PC-3 (cell line): ENCODE data around the gene TGOLN2. TPM values are rescaled to one million over a fixed set of nuclear protein-coding genes. Genes with fewer than 3 reads are reported as not detected.

Experiments
- ATAC-seq: fragments of 200-7000 bp; cut with Tn5 transposase; 2 replicates; pipeline ENCODE4 v1.9.1; 2020; ENCODE audit warnings: mild to moderate bottlenecking, moderate library complexity
- BruUV-seq: library from RNA; stranded (reverse); fragments of 400-500 nt; replicated peaks from 2 replicates; lab custom pipeline; 2021; lab: Mats Ljungman, UMichigan
- CTCF ChIA-PET: fragments of 300-600 bp; sonication (Branson Sonifier 250); formaldehyde crosslinking; loops from one replicate; lab custom pipeline; 2022; ENCODE audit warnings: antibody characterized with exemption; lab: Charles Lee
- POLR2A ChIA-PET: fragments of 300-600 bp; sonication (Branson Sonifier 250); formaldehyde crosslinking; loops from one replicate; lab custom pipeline; 2022; ENCODE audit warnings: antibody characterized with exemption; ENCODE audit not compliant: unreplicated experiment; lab: Charles Lee
- DNase-seq: peaks from one replicate; pipeline ENCODE4 v3.0.0-alpha.2; 2015
- H2AFZ ChIP-seq: fragments of 300-600 bp; sonication (generic); 2 replicates; pipeline ENCODE4 v1.6.0; 2016; ENCODE audit warnings: antibody characterized with exemption, low read length
- H3F3A ChIP-seq: fragments of 300-600 bp; sonication (generic); one replicate; pipeline ENCODE4 v1.6.0; 2017; ENCODE audit warnings: antibody characterized with exemption, low read length, control low read depth, mild to moderate bottlenecking; ENCODE audit not compliant: unreplicated experiment
- H3K27ac ChIP-seq: fragments of 300-600 bp; sonication (generic); 2 replicates; pipeline ENCODE4 v1.5.1; 2016; ENCODE audit warnings: mild to moderate bottlenecking, low read length
- H3K27me3 ChIP-seq: fragments of 300-600 bp; sonication (generic); 2 replicates; pipeline ENCODE4 v1.6.1; 2016; ENCODE audit warnings: low read length, mixed read lengths
- H3K36me3 ChIP-seq: fragments of 300-600 bp; sonication (generic); 2 replicates; pipeline ENCODE4 v1.6.1; 2016; ENCODE audit warnings: low read depth, mixed run types, low read length, mixed read lengths
- H3K4me1 ChIP-seq: fragments of 300-600 bp; sonication (generic); 2 replicates; pipeline ENCODE4 v1.5.1; 2016; ENCODE audit warnings: low read length; ENCODE audit not compliant: insufficient read depth
- H3K4me2 ChIP-seq: fragments of 300-600 bp; sonication (generic); 2 replicates; pipeline ENCODE4 v1.6.0; 2016; ENCODE audit warnings: low read length
- H3K4me3 ChIP-seq: fragments of 300-600 bp; sonication (generic); 2 replicates; pipeline ENCODE4 v1.5.1; 2016; ENCODE audit warnings: mild to moderate bottlenecking, low read length, mixed read lengths
- H3K79me2 ChIP-seq: fragments of 300-600 bp; sonication (generic); 2 replicates; pipeline ENCODE4 v1.6.1; 2017; ENCODE audit warnings: low read length, mixed read lengths
- H3K9ac ChIP-seq: fragments of 300-600 bp; sonication (generic); 2 replicates; pipeline ENCODE4 v1.6.0; 2016; ENCODE audit warnings: mild to moderate bottlenecking, low read length
- H3K9me2 ChIP-seq: fragments of 300-600 bp; sonication (generic); replicated peaks from 2 replicates; pipeline ENCODE4 v1.6.1; 2016; ENCODE audit warnings: mixed run types, low read length, mixed read lengths
- H3K9me3 ChIP-seq: fragments of 300-600 bp; sonication (generic); 2 replicates; pipeline ENCODE4 v1.6.1; 2016; ENCODE audit warnings: low read length, mixed read lengths
- H4K20me1 ChIP-seq: fragments of 300-600 bp; sonication (generic); 2 replicates; pipeline ENCODE4 v1.6.1; 2016; ENCODE audit warnings: low read length, mixed read lengths
- CTCF ChIP-seq: fragments of 300-600 bp; sonication (generic); conservative IDR thresholded peaks from 2 replicates; pipeline ENCODE4 v1.5.1; 2017; ENCODE audit warnings: antibody characterized with exemption, low read depth, mild to moderate bottlenecking, low read length
- EZH2 ChIP-seq: fragments of 300-600 bp; sonication (generic); IDR thresholded peaks from one replicate; pipeline ENCODE4 v1.6.1; 2017; ENCODE audit warnings: antibody characterized with exemption, mild to moderate bottlenecking, low read length; ENCODE audit not compliant: unreplicated experiment
- EZH2phosphoT487 ChIP-seq: fragments of 300-600 bp; sonication (generic); IDR thresholded peaks from 2 replicates; pipeline ENCODE4 v1.6.1; 2018; ENCODE audit warnings: mild to moderate bottlenecking, antibody characterized with exemption, low read length, borderline replicate concordance
- intact Hi-C: fragments of 100-400 bp; cut with micrococcal nuclease; formaldehyde crosslinking; loops from 2 replicates; pipeline ENCODE4 v1.9.0; 2023
- total RNA-seq: library from RNA; depleted of rRNA; stranded (reverse); fragments of >200 nt; gene quantifications from 2 replicates; pipeline ENCODE4 v1.2.3, GENCODE V29; 2014

The TGOLN2 gene
- total RNA-seq, 1 experiment from 2014 or later: 48.9 TPM

- Histone ChIP-seq H3K4me1 (peaks cover 27% of the 10 kb centered on the region), H3K9me2 (no peaks in the 10 kb centered on the region), H3K9me3 (no peaks in the 10 kb centered on the region), H3F3A (no peaks in the 10 kb centered on the region), H3K27me3 (no peaks in the 10 kb centered on the region), H3K36me3 (no peaks in the 10 kb centered on the region), H3K4me2 (no peak overlapping the region), H3K4me3 (no peak overlapping the region), H4K20me1 (no peaks in the 10 kb centered on the region), H2AFZ (no peak overlapping the region), H3K27ac (no peak overlapping the region), H3K79me2 (no peaks in the 10 kb centered on the region), H3K9ac (no peak overlapping the region)
- POLR2A ChIA-PET: no interaction called here
- TF ChIP-seq CTCF: no peak
- no peak for TF ChIP-seq EZH2
- no peak for TF ChIP-seq EZH2phosphoT487
- CTCF ChIA-PET: no interaction called here
- ATAC-seq: no peak
- intact Hi-C loops: no loop called here
- no peak for DNase-seq
- BruUV-seq: no TSS peak
Observed at GRCh38 chr2:85286918-85287317, 40.9 kb downstream of the TGOLN2 start.

- no peaks in the 10 kb centered on the region for H3K9me2 ChIP-seq
Observed at GRCh38 chr2:85283641-85284040, 44.1 kb downstream of the TGOLN2 start.

More at GRCh38 chr2:85283641-85284040, 44.1 kb downstream of the TGOLN2 start:
- Histone ChIP-seq H3K27ac (no peak overlapping the region), H3K9ac (no peak overlapping the region), H3K9me3 (no peaks in the 10 kb centered on the region), H3K4me2 (no peak overlapping the region), H3K79me2 (no peaks in the 10 kb centered on the region), H3K27me3 (no peaks in the 10 kb centered on the region), H3K4me1 (peaks cover 18% of the 10 kb centered on the region), H3K36me3 (no peaks in the 10 kb centered on the region), H2AFZ (no peak overlapping the region), H4K20me1 (no peaks in the 10 kb centered on the region), H3K4me3 (no peak overlapping the region), H3F3A (no peaks in the 10 kb centered on the region)
- DNase-seq: no peak
- CTCF ChIA-PET: interaction anchor here (0.6 kb wide), 1 partner anchor 139 kb away, joined by 3 read pairs; no protein-coding TSS in a partner anchor
- no TSS peak for BruUV-seq
- no peak for ATAC-seq
- intact Hi-C loops: no loop called here
- TF ChIP-seq EZH2phosphoT487: no peak
- no peak for TF ChIP-seq CTCF
- no peak for TF ChIP-seq EZH2
- POLR2A ChIA-PET: no interaction called here
